Measurements from ENCODE around the gene COL25A1. TPM values are rescaled to one million over a fixed set of nuclear protein-coding genes. Genes with fewer than 3 reads are reported as not detected.
A peak's percentile ranks its signal among the peaks of the same experiment; 100 is the strongest.

COL25A1 gene
- total RNA-seq, 1 experiment from 2014 or later, result not detected

GRCh38 chr4:108959491-108959890, 343.0 kb downstream of the COL25A1 start:
- intact Hi-C loops (cut with micrococcal nuclease; ENCODE audit: unreplicated experiment), result no loop called here
- Mint-ChIP-seq H3K4me1 (ENCODE audit: low read depth, unreplicated experiment) (peaks cover 11% of the 10 kb centered on the region), H3K36me3 (ENCODE audit: insufficient read depth, unreplicated experiment) (no peaks in the 10 kb centered on the region), H3K4me3 (ENCODE audit: low read depth, unreplicated experiment) (no peak overlapping the region), H3K9me3 (ENCODE audit: low read depth, unreplicated experiment) (no peaks in the 10 kb centered on the region), H3K27me3 (ENCODE audit: unreplicated experiment) (no peaks in the 10 kb centered on the region), H3K27ac (ENCODE audit: unreplicated experiment) (no peak overlapping the region)
- CTCF ChIA-PET, result no interaction called here
- no TSS peak for BruUV-seq (replicated peaks)
- no peak for TF ChIP-seq CTCF (IDR thresholded peaks at IDR 0.05; ENCODE audit: unreplicated experiment)
- no peak for DNase-seq

- H3K9me3 Mint-ChIP-seq (ENCODE audit: low read depth, unreplicated experiment), result no peaks in the 10 kb centered on the region
These were observed 347.6 kb downstream of the COL25A1 start for GRCh38 chr4:108954880-108955279.

GRCh38 chr4:108953941-108954340, 348.5 kb downstream of the COL25A1 start:
- BruUV-seq (replicated peaks), result no TSS peak

More at GRCh38 chr4:108954880-108955279, 347.6 kb downstream of the COL25A1 start:
- no peaks in the 10 kb centered on the region for H3K27me3 Mint-ChIP-seq (ENCODE audit: unreplicated experiment)
- peaks cover 11% of the 10 kb centered on the region for H3K4me1 Mint-ChIP-seq (ENCODE audit: low read depth, unreplicated experiment)
- no TSS peak for BruUV-seq (replicated peaks)
- peak overlapping the region; percentile 77 for H3K27ac Mint-ChIP-seq (ENCODE audit: unreplicated experiment)
- intact Hi-C loops (cut with micrococcal nuclease; ENCODE audit: unreplicated experiment), result no loop called here
- CTCF ChIA-PET, result no interaction called here
- peak; percentile 3 for DNase-seq
- H3K36me3 Mint-ChIP-seq (ENCODE audit: insufficient read depth, unreplicated experiment), result no peaks in the 10 kb centered on the region
- no peak overlapping the region for H3K4me3 Mint-ChIP-seq (ENCODE audit: low read depth, unreplicated experiment)
- TF ChIP-seq CTCF (IDR thresholded peaks at IDR 0.05; ENCODE audit: unreplicated experiment), result no peak

GRCh38 chr4:108950158-108950915, 352.1 kb downstream of the COL25A1 start:
- intact Hi-C loops (cut with micrococcal nuclease; ENCODE audit: unreplicated experiment), result no loop called here
- Mint-ChIP-seq H3K36me3 (ENCODE audit: insufficient read depth, unreplicated experiment) (no peaks in the 10 kb centered on the region), H3K27me3 (ENCODE audit: unreplicated experiment) (no peaks in the 10 kb centered on the region), H3K9me3 (ENCODE audit: low read depth, unreplicated experiment) (no peaks in the 10 kb centered on the region), H3K27ac (ENCODE audit: unreplicated experiment) (no peak overlapping the region), H3K4me1 (ENCODE audit: low read depth, unreplicated experiment) (peaks cover 7% of the 10 kb centered on the region), H3K4me3 (ENCODE audit: low read depth, unreplicated experiment) (no peak overlapping the region)
- no peak for TF ChIP-seq CTCF (IDR thresholded peaks at IDR 0.05; ENCODE audit: unreplicated experiment)
- no peak for DNase-seq
- CTCF ChIA-PET, result no interaction called here
- BruUV-seq (replicated peaks), result no TSS peak

More at GRCh38 chr4:108953941-108954340, 348.5 kb downstream of the COL25A1 start:
- CTCF ChIA-PET, result no interaction called here
- H3K27me3 Mint-ChIP-seq (ENCODE audit: unreplicated experiment), result no peaks in the 10 kb centered on the region
- no peaks in the 10 kb centered on the region for H3K36me3 Mint-ChIP-seq (ENCODE audit: insufficient read depth, unreplicated experiment)
- no peak for DNase-seq
- H3K4me1 Mint-ChIP-seq (ENCODE audit: low read depth, unreplicated experiment), result peaks cover 11% of the 10 kb centered on the region
- no peak overlapping the region for H3K27ac Mint-ChIP-seq (ENCODE audit: unreplicated experiment)
- no peak overlapping the region for H3K4me3 Mint-ChIP-seq (ENCODE audit: low read depth, unreplicated experiment)
- no peaks in the 10 kb centered on the region for H3K9me3 Mint-ChIP-seq (ENCODE audit: low read depth, unreplicated experiment)
- no peak for TF ChIP-seq CTCF (IDR thresholded peaks at IDR 0.05; ENCODE audit: unreplicated experiment)
- intact Hi-C loops (cut with micrococcal nuclease; ENCODE audit: unreplicated experiment), result no loop called here
